HG02973 (cell line): Measurements from ENCODE around the gene ACP7.
"Not testable (repeated sequence)": the region's sequence is repeated elsewhere in the genome, so short reads cannot be mapped to it uniquely, and the experiment has no call there.

Experiments
- ATAC-seq: cut with Tn5 transposase; IDR thresholded peaks from one replicate; pipeline ENCODE4 v1.9.1; 2021; ENCODE audit warnings: moderate library complexity; ENCODE audit not compliant: unreplicated experiment

The ACP7 gene

GRCh38 chr19:39130337-39131254, 46.4 kb downstream of the ACP7 start:
- no peak for ATAC-seq

GRCh38 chr19:39131255-39131755, 47.1 kb downstream of the ACP7 start:
- ATAC-seq = no peak

GRCh38 chr19:39132344-39132969, 48.3 kb downstream of the ACP7 start:
- ATAC-seq = no peak

GRCh38 chr19:39133431-39134270, 49.5 kb downstream of the ACP7 start:
- ATAC-seq = no peak

- no peak for ATAC-seq
These were observed 51.5 kb downstream of the ACP7 start for GRCh38 chr19:39135701-39136100.

GRCh38 chr19:39136225-39136940, 52.2 kb downstream of the ACP7 start:
- no peak for ATAC-seq

- no peak for ATAC-seq
These were observed 53.0 kb downstream of the ACP7 start for GRCh38 chr19:39137131-39137530.

- no peak for ATAC-seq
These were observed 54.3 kb downstream of the ACP7 start for GRCh38 chr19:39138221-39139211.

- no peak for ATAC-seq
These were observed 55.2 kb downstream of the ACP7 start for GRCh38 chr19:39139305-39139874.

- ATAC-seq = no peak
These were observed 55.8 kb downstream of the ACP7 start for GRCh38 chr19:39139971-39140453.

GRCh38 chr19:39140594-39140993, 56.4 kb downstream of the ACP7 start:
- no peak for ATAC-seq

GRCh38 chr19:39141929-39142328, 57.8 kb downstream of the ACP7 start:
- ATAC-seq = no peak

GRCh38 chr19:39142630-39143029, 58.5 kb downstream of the ACP7 start:
- no peak for ATAC-seq

- ATAC-seq = not testable (repeated sequence)
These were observed 59.7 kb downstream of the ACP7 start for GRCh38 chr19:39143757-39144289.

GRCh38 chr19:39144290-39145071, 60.3 kb downstream of the ACP7 start:
- ATAC-seq = no peak

- ATAC-seq = no peak
These were observed 61.2 kb downstream of the ACP7 start for GRCh38 chr19:39145180-39145953.

- no peak for ATAC-seq
These were observed 61.9 kb downstream of the ACP7 start for GRCh38 chr19:39146091-39146490.
